Liver (tissue), 9 donors: ENCODE results near the gene MAN2B2. TPM values are rescaled to one million over a fixed set of nuclear protein-coding genes. Genes with fewer than 3 reads are reported as not detected.

ENCODE experiments used
- DNase-seq: peaks from one replicate; pipeline ENCODE4 v3.0.0-alpha.2; 2017; ENCODE audit warnings: low spot score
- H3K27ac ChIP-seq, 2 donors: one replicate each; pipeline ENCODE4 v1.7.0; 2013; ENCODE audit warnings: inconsistent platforms in 2 of 2, low read length in 2 of 2, control low read depth in 1 of 2, low read depth in 1 of 2, mild to moderate bottlenecking in 1 of 2
- H3K27me3 ChIP-seq, 4 donors: one replicate each; pipeline versions ENCODE4 v1.6.1 to v1.7.0; 2013; ENCODE audit warnings: low read length in 3 of 4, inconsistent platforms in 1 of 4, mild to moderate bottlenecking in 1 of 4, moderate library complexity in 1 of 4; ENCODE audit not compliant: control insufficient read depth in 4 of 4, insufficient read depth in 4 of 4
- H3K36me3 ChIP-seq, 4 donors: one replicate each; pipeline versions ENCODE4 v1.6.1 to v1.7.0; 2013; ENCODE audit warnings: low read length in 3 of 4, mild to moderate bottlenecking in 3 of 4, low read depth in 1 of 4, moderate library complexity in 1 of 4; ENCODE audit not compliant: control insufficient read depth in 4 of 4, insufficient read depth in 3 of 4
- H3K4me1 ChIP-seq, 4 donors: one replicate each; pipeline versions ENCODE4 v1.6.1 to v1.7.0; 2013; ENCODE audit warnings: low read length in 3 of 4, mild to moderate bottlenecking in 3 of 4, moderate library complexity in 1 of 4; ENCODE audit not compliant: control insufficient read depth in 4 of 4, insufficient read depth in 4 of 4
- H3K4me3 ChIP-seq, 3 donors: one replicate each; pipeline versions ENCODE4 v1.6.1 to v1.7.0; 2013; ENCODE audit warnings: low read length in 3 of 3, control low read depth in 1 of 3, low read depth in 1 of 3, mild to moderate bottlenecking in 1 of 3
- H3K9ac ChIP-seq, 2 donors: one replicate each; pipeline ENCODE4 v1.7.0; 2013; ENCODE audit warnings: low read length in 2 of 2, mild to moderate bottlenecking in 2 of 2, moderate library complexity in 2 of 2, control low read depth in 1 of 2, low read depth in 1 of 2
- H3K9me3 ChIP-seq, 4 donors: one replicate each; pipeline versions ENCODE4 v1.6.1 to v1.7.0; 2013; ENCODE audit warnings: low read length in 3 of 4; ENCODE audit not compliant: control insufficient read depth in 4 of 4
- EGR1 ChIP-seq, 2 donors: IDR thresholded peaks; 2 replicates each; pipeline ENCODE4 v1.6.1; 2016 to 2018; ENCODE audit warnings: antibody characterized with exemption in 2 of 2, low read depth in 2 of 2
- FOXA1 ChIP-seq: IDR thresholded peaks from 2 replicates; pipeline ENCODE4 v1.6.1; 2016; ENCODE audit warnings: antibody characterized with exemption
- FOXA2 ChIP-seq: IDR thresholded peaks from 2 replicates; pipeline ENCODE4 v1.6.1; 2016; ENCODE audit warnings: antibody characterized with exemption
- GABPA ChIP-seq, 2 donors: IDR thresholded peaks in 1 of 2; conservative IDR thresholded peaks in 1 of 2; 2 replicates each; pipeline ENCODE4 v1.6.1; 2016; ENCODE audit warnings: antibody characterized with exemption in 2 of 2, mild to moderate bottlenecking in 1 of 2, moderate library complexity in 1 of 2
- HNF4A ChIP-seq, 2 donors: conservative IDR thresholded peaks; 2 replicates each; pipeline ENCODE4 v1.6.1; 2016; ENCODE audit warnings: antibody characterized with exemption in 2 of 2, mild to moderate bottlenecking in 2 of 2
- HNF4G ChIP-seq: IDR thresholded peaks from 2 replicates; pipeline ENCODE4 v1.6.1; 2016; ENCODE audit warnings: antibody characterized with exemption
- JUND ChIP-seq, 2 donors: IDR thresholded peaks; 2 replicates each; pipeline ENCODE4 v1.6.1; 2016; ENCODE audit warnings: antibody characterized with exemption in 2 of 2
- NR2F2 ChIP-seq: IDR thresholded peaks from 2 replicates; pipeline ENCODE4 v1.6.1; 2016; ENCODE audit warnings: antibody characterized with exemption
- RAD21 ChIP-seq, 2 donors: IDR thresholded peaks; 2 replicates each; pipeline ENCODE4 v1.6.1; 2016; ENCODE audit warnings: antibody characterized with exemption in 2 of 2, mild to moderate bottlenecking in 2 of 2
- RXRA ChIP-seq, 2 donors: IDR thresholded peaks; 2 replicates each; pipeline ENCODE4 v1.6.1; 2017 to 2018; ENCODE audit warnings: antibody characterized with exemption in 2 of 2, mild to moderate bottlenecking in 1 of 2
- SP1 ChIP-seq: IDR thresholded peaks from 2 replicates; pipeline ENCODE4 v1.6.1; 2018; ENCODE audit warnings: antibody characterized with exemption, mild to moderate bottlenecking
- TAF1 ChIP-seq: conservative IDR thresholded peaks from 2 replicates; pipeline ENCODE4 v1.6.1; 2016; ENCODE audit warnings: antibody characterized with exemption, mild to moderate bottlenecking
- YY1 ChIP-seq: IDR thresholded peaks from 2 replicates; pipeline ENCODE4 v1.6.1; 2016; ENCODE audit warnings: antibody characterized with exemption, mild to moderate bottlenecking
- WGBS: extraction: QIAGEN DNeasy Blood & Tissue Kit; methylation state at CpG from one replicate; pipeline ENCODE4 v1.1.7; 2013; 5-methylcytosine and 5-hydroxymethylcytosine counted together
- polyA plus RNA-seq, 2 donors: library from polyadenylated mRNA; stranded (reverse) in 1 of 2; unstranded in 1 of 2; fragments of 200-250 nt in 1 of 2; fragments of >200 nt in 1 of 2; fragmentation: Nextera tagmentation in 1 of 2; extraction: Ambion mirVana in 1 of 2; gene quantifications; one replicate each; pipeline versions ENCODE4 v1.2.1 to v1.2.3, GENCODE V29; 2013 to 2015
- total RNA-seq, 2 donors: library from RNA; depleted of rRNA; stranded (reverse); fragments of >200 nt; gene quantifications; one replicate each; pipeline ENCODE4 v1.2.3, GENCODE V29; 2014
- TF ChIP-seq, protein P1 (sequence below): fragments of 150-350 bp; IDR thresholded peaks from 2 replicates; pipeline ENCODE4 v1.5.1; 2017; ENCODE audit warnings: improper control_type of control experiment, low read depth, low read length; ENCODE audit not compliant: missing input control
- TF ChIP-seq, protein P2 (sequence below): IDR thresholded peaks from 2 replicates; pipeline ENCODE4 v1.6.1; 2016; ENCODE audit warnings: antibody characterized with exemption, mild to moderate bottlenecking
- TF ChIP-seq, protein P3 (sequence below): IDR thresholded peaks from 2 replicates; pipeline ENCODE4 v1.6.1; 2016; ENCODE audit warnings: antibody characterized with exemption
- TF ChIP-seq, protein P4 (sequence below): IDR thresholded peaks from 2 replicates; pipeline ENCODE4 v1.6.1; 2016; ENCODE audit warnings: antibody characterized with exemption
- donor health status: healthy.
- donor health status: healthy.
- donor health status: healthy.
- donor health status: healthy.
- donor health status: healthy.

The MAN2B2 gene
- total and polyA plus RNA-seq, 4 donors: 14.7 to 29.7 (median 22.5) TPM

GRCh38 chr4:6546681-6547447, 28.1 kb upstream of the MAN2B2 start:
- TF ChIP-seq JUND (IDR thresholded peaks at IDR 0.05): no peak
- no peak for TF ChIP-seq NR2F2
- TF ChIP-seq SP1: no peak
- no peak for TF ChIP-seq HNF4A (conservative IDR thresholded peaks at IDR 0.05)
- TF ChIP-seq FOXA1: no peak
- TF ChIP-seq, protein P1, sequence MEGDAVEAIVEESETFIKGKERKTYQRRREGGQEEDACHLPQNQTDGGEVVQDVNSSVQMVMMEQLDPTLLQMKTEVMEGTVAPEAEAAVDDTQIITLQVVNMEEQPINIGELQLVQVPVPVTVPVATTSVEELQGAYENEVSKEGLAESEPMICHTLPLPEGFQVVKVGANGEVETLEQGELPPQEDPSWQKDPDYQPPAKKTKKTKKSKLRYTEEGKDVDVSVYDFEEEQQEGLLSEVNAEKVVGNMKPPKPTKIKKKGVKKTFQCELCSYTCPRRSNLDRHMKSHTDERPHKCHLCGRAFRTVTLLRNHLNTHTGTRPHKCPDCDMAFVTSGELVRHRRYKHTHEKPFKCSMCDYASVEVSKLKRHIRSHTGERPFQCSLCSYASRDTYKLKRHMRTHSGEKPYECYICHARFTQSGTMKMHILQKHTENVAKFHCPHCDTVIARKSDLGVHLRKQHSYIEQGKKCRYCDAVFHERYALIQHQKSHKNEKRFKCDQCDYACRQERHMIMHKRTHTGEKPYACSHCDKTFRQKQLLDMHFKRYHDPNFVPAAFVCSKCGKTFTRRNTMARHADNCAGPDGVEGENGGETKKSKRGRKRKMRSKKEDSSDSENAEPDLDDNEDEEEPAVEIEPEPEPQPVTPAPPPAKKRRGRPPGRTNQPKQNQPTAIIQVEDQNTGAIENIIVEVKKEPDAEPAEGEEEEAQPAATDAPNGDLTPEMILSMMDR: peak; percentile 76
- no peak for TF ChIP-seq HNF4G
- TF ChIP-seq TAF1: no peak
- TF ChIP-seq, protein P2, sequence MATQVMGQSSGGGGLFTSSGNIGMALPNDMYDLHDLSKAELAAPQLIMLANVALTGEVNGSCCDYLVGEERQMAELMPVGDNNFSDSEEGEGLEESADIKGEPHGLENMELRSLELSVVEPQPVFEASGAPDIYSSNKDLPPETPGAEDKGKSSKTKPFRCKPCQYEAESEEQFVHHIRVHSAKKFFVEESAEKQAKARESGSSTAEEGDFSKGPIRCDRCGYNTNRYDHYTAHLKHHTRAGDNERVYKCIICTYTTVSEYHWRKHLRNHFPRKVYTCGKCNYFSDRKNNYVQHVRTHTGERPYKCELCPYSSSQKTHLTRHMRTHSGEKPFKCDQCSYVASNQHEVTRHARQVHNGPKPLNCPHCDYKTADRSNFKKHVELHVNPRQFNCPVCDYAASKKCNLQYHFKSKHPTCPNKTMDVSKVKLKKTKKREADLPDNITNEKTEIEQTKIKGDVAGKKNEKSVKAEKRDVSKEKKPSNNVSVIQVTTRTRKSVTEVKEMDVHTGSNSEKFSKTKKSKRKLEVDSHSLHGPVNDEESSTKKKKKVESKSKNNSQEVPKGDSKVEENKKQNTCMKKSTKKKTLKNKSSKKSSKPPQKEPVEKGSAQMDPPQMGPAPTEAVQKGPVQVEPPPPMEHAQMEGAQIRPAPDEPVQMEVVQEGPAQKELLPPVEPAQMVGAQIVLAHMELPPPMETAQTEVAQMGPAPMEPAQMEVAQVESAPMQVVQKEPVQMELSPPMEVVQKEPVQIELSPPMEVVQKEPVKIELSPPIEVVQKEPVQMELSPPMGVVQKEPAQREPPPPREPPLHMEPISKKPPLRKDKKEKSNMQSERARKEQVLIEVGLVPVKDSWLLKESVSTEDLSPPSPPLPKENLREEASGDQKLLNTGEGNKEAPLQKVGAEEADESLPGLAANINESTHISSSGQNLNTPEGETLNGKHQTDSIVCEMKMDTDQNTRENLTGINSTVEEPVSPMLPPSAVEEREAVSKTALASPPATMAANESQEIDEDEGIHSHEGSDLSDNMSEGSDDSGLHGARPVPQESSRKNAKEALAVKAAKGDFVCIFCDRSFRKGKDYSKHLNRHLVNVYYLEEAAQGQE: peak; percentile 99
- no peak for TF ChIP-seq GABPA (IDR thresholded peaks at IDR 0.05 in 1 of 2, conservative IDR thresholded peaks at IDR 0.05 in 1 of 2)
- no peak for TF ChIP-seq YY1
- TF ChIP-seq FOXA2: no peak
- TF ChIP-seq, protein P3, sequence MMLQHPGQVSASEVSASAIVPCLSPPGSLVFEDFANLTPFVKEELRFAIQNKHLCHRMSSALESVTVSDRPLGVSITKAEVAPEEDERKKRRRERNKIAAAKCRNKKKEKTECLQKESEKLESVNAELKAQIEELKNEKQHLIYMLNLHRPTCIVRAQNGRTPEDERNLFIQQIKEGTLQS: no peak
- no peak for TF ChIP-seq EGR1 (IDR thresholded peaks at IDR 0.05; ENCODE audit: low read depth in 2 of 2)
- TF ChIP-seq, protein P4, sequence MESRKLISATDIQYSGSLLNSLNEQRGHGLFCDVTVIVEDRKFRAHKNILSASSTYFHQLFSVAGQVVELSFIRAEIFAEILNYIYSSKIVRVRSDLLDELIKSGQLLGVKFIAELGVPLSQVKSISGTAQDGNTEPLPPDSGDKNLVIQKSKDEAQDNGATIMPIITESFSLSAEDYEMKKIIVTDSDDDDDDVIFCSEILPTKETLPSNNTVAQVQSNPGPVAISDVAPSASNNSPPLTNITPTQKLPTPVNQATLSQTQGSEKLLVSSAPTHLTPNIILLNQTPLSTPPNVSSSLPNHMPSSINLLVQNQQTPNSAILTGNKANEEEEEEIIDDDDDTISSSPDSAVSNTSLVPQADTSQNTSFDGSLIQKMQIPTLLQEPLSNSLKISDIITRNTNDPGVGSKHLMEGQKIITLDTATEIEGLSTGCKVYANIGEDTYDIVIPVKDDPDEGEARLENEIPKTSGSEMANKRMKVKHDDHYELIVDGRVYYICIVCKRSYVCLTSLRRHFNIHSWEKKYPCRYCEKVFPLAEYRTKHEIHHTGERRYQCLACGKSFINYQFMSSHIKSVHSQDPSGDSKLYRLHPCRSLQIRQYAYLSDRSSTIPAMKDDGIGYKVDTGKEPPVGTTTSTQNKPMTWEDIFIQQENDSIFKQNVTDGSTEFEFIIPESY: no peak
- no peak for TF ChIP-seq RXRA (IDR thresholded peaks at IDR 0.05)
- peak; percentile 70 to 76 for TF ChIP-seq RAD21 (IDR thresholded peaks at IDR 0.05)
- WGBS: 23% methylated on average over 19 of the region's 19 CpGs

More at GRCh38 chr4:6546681-6547447, 28.1 kb upstream of the MAN2B2 start:
- no peak overlapping the region for H3K9ac ChIP-seq
- H3K9me3 ChIP-seq: peaks cover 0 to 3% (median 1%) of the 10 kb centered on the region in 4 donors
- no peaks in the 10 kb centered on the region for H3K4me1 ChIP-seq
- H3K27ac ChIP-seq: no peak overlapping the region
- peaks cover 0 to 7% (median 1%) of the 10 kb centered on the region in 4 donors for H3K27me3 ChIP-seq
- H3K36me3 ChIP-seq: no peaks in the 10 kb centered on the region
- H3K4me3 ChIP-seq: no peak overlapping the region
- no peak for DNase-seq
